ENCODE measurements around the gene KCNQ1.

DNA sequence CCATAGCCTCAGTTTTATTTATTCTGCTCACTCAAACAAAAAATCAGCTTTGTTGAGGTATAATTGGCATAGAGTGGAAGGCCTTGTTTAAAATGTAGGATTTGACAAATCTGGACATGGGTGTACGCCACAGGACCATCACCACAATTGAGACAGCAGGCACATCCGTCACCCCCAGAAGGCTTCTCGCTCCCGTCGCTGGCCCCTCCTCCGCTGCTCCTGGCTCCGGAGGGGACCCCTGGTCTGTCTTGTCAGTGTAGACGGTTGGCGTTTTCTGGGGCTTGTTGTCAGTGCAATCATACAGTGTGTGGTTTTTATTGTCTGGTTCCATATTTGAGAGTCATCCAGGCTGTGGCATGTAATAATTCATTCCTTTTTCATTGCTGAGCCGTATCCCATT is 97.6 kb downstream of the KCNQ1 start:
- TF ChIP-seq ZBTB3 (CRISPR knock-in tag; IDR thresholded peaks at IDR 0.05; ENCODE audit: borderline replicate concordance, low read depth) (no peak), POLR2A (IDR thresholded peaks at IDR 0.05; ENCODE audit: insufficient read depth in 1 of 2, low read depth in 2 of 2, low read length in 2 of 2) (no peak), NFRKB (IDR thresholded peaks at IDR 0.05) (no peak)
- TF ChIP-seq, protein P1, sequence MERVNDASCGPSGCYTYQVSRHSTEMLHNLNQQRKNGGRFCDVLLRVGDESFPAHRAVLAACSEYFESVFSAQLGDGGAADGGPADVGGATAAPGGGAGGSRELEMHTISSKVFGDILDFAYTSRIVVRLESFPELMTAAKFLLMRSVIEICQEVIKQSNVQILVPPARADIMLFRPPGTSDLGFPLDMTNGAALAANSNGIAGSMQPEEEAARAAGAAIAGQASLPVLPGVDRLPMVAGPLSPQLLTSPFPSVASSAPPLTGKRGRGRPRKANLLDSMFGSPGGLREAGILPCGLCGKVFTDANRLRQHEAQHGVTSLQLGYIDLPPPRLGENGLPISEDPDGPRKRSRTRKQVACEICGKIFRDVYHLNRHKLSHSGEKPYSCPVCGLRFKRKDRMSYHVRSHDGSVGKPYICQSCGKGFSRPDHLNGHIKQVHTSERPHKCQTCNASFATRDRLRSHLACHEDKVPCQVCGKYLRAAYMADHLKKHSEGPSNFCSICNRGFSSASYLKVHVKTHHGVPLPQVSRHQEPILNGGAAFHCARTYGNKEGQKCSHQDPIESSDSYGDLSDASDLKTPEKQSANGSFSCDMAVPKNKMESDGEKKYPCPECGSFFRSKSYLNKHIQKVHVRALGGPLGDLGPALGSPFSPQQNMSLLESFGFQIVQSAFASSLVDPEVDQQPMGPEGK (CRISPR knock-in tag; IDR thresholded peaks at IDR 0.05), result no peak
- TF ChIP-seq, protein P2, sequence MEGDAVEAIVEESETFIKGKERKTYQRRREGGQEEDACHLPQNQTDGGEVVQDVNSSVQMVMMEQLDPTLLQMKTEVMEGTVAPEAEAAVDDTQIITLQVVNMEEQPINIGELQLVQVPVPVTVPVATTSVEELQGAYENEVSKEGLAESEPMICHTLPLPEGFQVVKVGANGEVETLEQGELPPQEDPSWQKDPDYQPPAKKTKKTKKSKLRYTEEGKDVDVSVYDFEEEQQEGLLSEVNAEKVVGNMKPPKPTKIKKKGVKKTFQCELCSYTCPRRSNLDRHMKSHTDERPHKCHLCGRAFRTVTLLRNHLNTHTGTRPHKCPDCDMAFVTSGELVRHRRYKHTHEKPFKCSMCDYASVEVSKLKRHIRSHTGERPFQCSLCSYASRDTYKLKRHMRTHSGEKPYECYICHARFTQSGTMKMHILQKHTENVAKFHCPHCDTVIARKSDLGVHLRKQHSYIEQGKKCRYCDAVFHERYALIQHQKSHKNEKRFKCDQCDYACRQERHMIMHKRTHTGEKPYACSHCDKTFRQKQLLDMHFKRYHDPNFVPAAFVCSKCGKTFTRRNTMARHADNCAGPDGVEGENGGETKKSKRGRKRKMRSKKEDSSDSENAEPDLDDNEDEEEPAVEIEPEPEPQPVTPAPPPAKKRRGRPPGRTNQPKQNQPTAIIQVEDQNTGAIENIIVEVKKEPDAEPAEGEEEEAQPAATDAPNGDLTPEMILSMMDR (CRISPR knock-in tag; IDR thresholded peaks at IDR 0.05), result no peak

Data from HepG2 (cell line).